GM21825 (cell line): ENCODE data around the gene ARL4D.
"Not testable (repeated sequence)": the region's sequence is repeated elsewhere in the genome, so short reads cannot be mapped to it uniquely, and the experiment has no call there.

ENCODE experiments used
- ATAC-seq: cut with Tn5 transposase; IDR thresholded peaks from one replicate; pipeline ENCODE4 v1.9.1; 2021; ENCODE audit warnings: mild to moderate bottlenecking, moderate library complexity; ENCODE audit not compliant: unreplicated experiment

ARL4D gene

GRCh38 chr17:43393944-43394482 lies 4.8 kb upstream of the ARL4D start:
- no peak for ATAC-seq

- not testable (repeated sequence) for ATAC-seq
Observed at GRCh38 chr17:43394696-43395095, 4.1 kb upstream of the ARL4D start.

- no peak for ATAC-seq
Observed at GRCh38 chr17:43395165-43395564, 3.6 kb upstream of the ARL4D start.

- ATAC-seq: no peak
Observed at GRCh38 chr17:43396491-43397060, 2.2 kb upstream of the ARL4D start.

- no peak for ATAC-seq
Observed at GRCh38 chr17:43399839-43400328, 1.1 kb downstream of the ARL4D start.

- ATAC-seq: no peak
Observed at GRCh38 chr17:43400943-43401717, 2.3 kb downstream of the ARL4D start.

GRCh38 chr17:43402078-43402477 lies 3.3 kb downstream of the ARL4D start:
- no peak for ATAC-seq

GRCh38 chr17:43402567-43402966 lies 3.8 kb downstream of the ARL4D start:
- no peak for ATAC-seq

GRCh38 chr17:43403846-43404245 lies 5.1 kb downstream of the ARL4D start:
- ATAC-seq: no peak

- no peak for ATAC-seq
Observed at GRCh38 chr17:43405861-43406260, 7.1 kb downstream of the ARL4D start.

GRCh38 chr17:43406676-43407645 lies 8.2 kb downstream of the ARL4D start:
- ATAC-seq: no peak

- no peak for ATAC-seq
Observed at GRCh38 chr17:43409131-43409530, 10.3 kb downstream of the ARL4D start.

GRCh38 chr17:43410557-43411368 lies 12.0 kb downstream of the ARL4D start:
- ATAC-seq: no peak

- no peak for ATAC-seq
Observed at GRCh38 chr17:43411369-43411677, 12.5 kb downstream of the ARL4D start.

- no peak for ATAC-seq
Observed at GRCh38 chr17:43411749-43412148, 13.0 kb downstream of the ARL4D start.

- ATAC-seq: no peak
Observed at GRCh38 chr17:43412166-43412565, 13.4 kb downstream of the ARL4D start.

- ATAC-seq: no peak
Observed at GRCh38 chr17:43416998-43417890, 18.5 kb downstream of the ARL4D start.

- no peak for ATAC-seq
Observed at GRCh38 chr17:43418441-43419374, 19.9 kb downstream of the ARL4D start.
